NCI-H446 treated with DMSO at 0.1 percent for 48 hours (cell line): ENCODE data around the gene PCDHGC3.
"Not testable (repeated sequence)": the region's sequence is repeated elsewhere in the genome, so short reads cannot be mapped to it uniquely, and the experiment has no call there.

Experiments used
- DNase-seq: peaks from one replicate; lab custom pipeline; 2025; lab: John Stamatoyannopoulos, UW

PCDHGC3 gene

GRCh38 chr5:141475625-141476131, at the start of gene PCDHGC3:
PCDHGC3 (plus strand) TSS chr5:141475966; CDS start chr5:141476117, 151 bp downstream.
- peak; percentile 79 for DNase-seq

GRCh38 chr5:141427783-141428426, 47.9 kb upstream of the PCDHGC3 start:
- no peak for DNase-seq

- no peak for DNase-seq
These were observed 45.2 kb upstream of the PCDHGC3 start, which contains the start of gene PCDHGA12 for GRCh38 chr5:141430332-141431113. PCDHGA12 (plus strand) TSS chr5:141430507; CDS start chr5:141430760, 253 bp downstream.

- no peak for DNase-seq
These were observed 44.5 kb upstream of the PCDHGC3 start for GRCh38 chr5:141431286-141431685.

- DNase-seq = not testable (repeated sequence)
These were observed 43.5 kb upstream of the PCDHGC3 start for GRCh38 chr5:141432308-141432707.

- not testable (repeated sequence) for DNase-seq
These were observed 43.0 kb upstream of the PCDHGC3 start for GRCh38 chr5:141432726-141433125.

GRCh38 chr5:141434006-141434405, 41.8 kb upstream of the PCDHGC3 start:
- no peak for DNase-seq

- DNase-seq = no peak
These were observed 38.5 kb upstream of the PCDHGC3 start for GRCh38 chr5:141437221-141437620.

GRCh38 chr5:141439411-141440141, 36.2 kb upstream of the PCDHGC3 start:
- no peak for DNase-seq

GRCh38 chr5:141440341-141440740, 35.4 kb upstream of the PCDHGC3 start:
- DNase-seq = no peak

GRCh38 chr5:141441571-141442170, 34.1 kb upstream of the PCDHGC3 start:
- no peak for DNase-seq

GRCh38 chr5:141465351-141465750, 10.4 kb upstream of the PCDHGC3 start:
- DNase-seq = no peak

GRCh38 chr5:141476132-141476911, 556 bp downstream of the PCDHGC3 start:
- DNase-seq = no peak

- DNase-seq = no peak
These were observed 1.3 kb downstream of the PCDHGC3 start for GRCh38 chr5:141477044-141477575.

GRCh38 chr5:141477815-141478214, 2.0 kb downstream of the PCDHGC3 start:
- DNase-seq = no peak

GRCh38 chr5:141478321-141478945, 2.7 kb downstream of the PCDHGC3 start:
- no peak for DNase-seq

GRCh38 chr5:141479776-141480175, 4.0 kb downstream of the PCDHGC3 start:
- no peak for DNase-seq

- DNase-seq = no peak
These were observed 8.1 kb downstream of the PCDHGC3 start for GRCh38 chr5:141483902-141484301.

- DNase-seq = no peak
These were observed 8.5 kb downstream of the PCDHGC3 start for GRCh38 chr5:141484310-141484640.

- DNase-seq = no peak
These were observed 9.0 kb downstream of the PCDHGC3 start, which contains the start of gene PCDHGC4 for GRCh38 chr5:141484641-141485311. PCDHGC4 (plus strand) TSS chr5:141485030; CDS start chr5:141485174, 144 bp downstream.
